PC-3 (cell line): ENCODE measurements around the gene AKAP8. TPM values are rescaled to one million over a fixed set of nuclear protein-coding genes. Genes with fewer than 3 reads are reported as not detected.
A peak's percentile ranks its signal among the peaks of the same experiment; 100 is the strongest.

Source experiments
- ATAC-seq: fragments of 200-7000 bp; cut with Tn5 transposase; 2 replicates; pipeline ENCODE4 v1.9.1; 2020; ENCODE audit warnings: mild to moderate bottlenecking, moderate library complexity
- BruUV-seq: library from RNA; stranded (reverse); fragments of 400-500 nt; replicated peaks from 2 replicates; lab custom pipeline; 2021; lab: Mats Ljungman, UMichigan
- CTCF ChIA-PET: fragments of 300-600 bp; sonication (Branson Sonifier 250); formaldehyde crosslinking; loops from one replicate; lab custom pipeline; 2022; ENCODE audit warnings: antibody characterized with exemption; lab: Charles Lee
- POLR2A ChIA-PET: fragments of 300-600 bp; sonication (Branson Sonifier 250); formaldehyde crosslinking; loops from one replicate; lab custom pipeline; 2022; ENCODE audit warnings: antibody characterized with exemption; ENCODE audit not compliant: unreplicated experiment; lab: Charles Lee
- DNase-seq: peaks from one replicate; pipeline ENCODE4 v3.0.0-alpha.2; 2015
- H2AFZ ChIP-seq: fragments of 300-600 bp; sonication (generic); 2 replicates; pipeline ENCODE4 v1.6.0; 2016; ENCODE audit warnings: antibody characterized with exemption, low read length
- H3F3A ChIP-seq: fragments of 300-600 bp; sonication (generic); one replicate; pipeline ENCODE4 v1.6.0; 2017; ENCODE audit warnings: antibody characterized with exemption, low read length, control low read depth, mild to moderate bottlenecking; ENCODE audit not compliant: unreplicated experiment
- H3K27ac ChIP-seq: fragments of 300-600 bp; sonication (generic); 2 replicates; pipeline ENCODE4 v1.5.1; 2016; ENCODE audit warnings: mild to moderate bottlenecking, low read length
- H3K27me3 ChIP-seq: fragments of 300-600 bp; sonication (generic); 2 replicates; pipeline ENCODE4 v1.6.1; 2016; ENCODE audit warnings: low read length, mixed read lengths
- H3K36me3 ChIP-seq: fragments of 300-600 bp; sonication (generic); 2 replicates; pipeline ENCODE4 v1.6.1; 2016; ENCODE audit warnings: low read depth, mixed run types, low read length, mixed read lengths
- H3K4me1 ChIP-seq: fragments of 300-600 bp; sonication (generic); 2 replicates; pipeline ENCODE4 v1.5.1; 2016; ENCODE audit warnings: low read length; ENCODE audit not compliant: insufficient read depth
- H3K4me2 ChIP-seq: fragments of 300-600 bp; sonication (generic); 2 replicates; pipeline ENCODE4 v1.6.0; 2016; ENCODE audit warnings: low read length
- H3K4me3 ChIP-seq: fragments of 300-600 bp; sonication (generic); 2 replicates; pipeline ENCODE4 v1.5.1; 2016; ENCODE audit warnings: mild to moderate bottlenecking, low read length, mixed read lengths
- H3K79me2 ChIP-seq: fragments of 300-600 bp; sonication (generic); 2 replicates; pipeline ENCODE4 v1.6.1; 2017; ENCODE audit warnings: low read length, mixed read lengths
- H3K9ac ChIP-seq: fragments of 300-600 bp; sonication (generic); 2 replicates; pipeline ENCODE4 v1.6.0; 2016; ENCODE audit warnings: mild to moderate bottlenecking, low read length
- H3K9me2 ChIP-seq: fragments of 300-600 bp; sonication (generic); replicated peaks from 2 replicates; pipeline ENCODE4 v1.6.1; 2016; ENCODE audit warnings: mixed run types, low read length, mixed read lengths
- H3K9me3 ChIP-seq: fragments of 300-600 bp; sonication (generic); 2 replicates; pipeline ENCODE4 v1.6.1; 2016; ENCODE audit warnings: low read length, mixed read lengths
- H4K20me1 ChIP-seq: fragments of 300-600 bp; sonication (generic); 2 replicates; pipeline ENCODE4 v1.6.1; 2016; ENCODE audit warnings: low read length, mixed read lengths
- CTCF ChIP-seq: fragments of 300-600 bp; sonication (generic); conservative IDR thresholded peaks from 2 replicates; pipeline ENCODE4 v1.5.1; 2017; ENCODE audit warnings: antibody characterized with exemption, low read depth, mild to moderate bottlenecking, low read length
- EZH2 ChIP-seq: fragments of 300-600 bp; sonication (generic); IDR thresholded peaks from one replicate; pipeline ENCODE4 v1.6.1; 2017; ENCODE audit warnings: antibody characterized with exemption, mild to moderate bottlenecking, low read length; ENCODE audit not compliant: unreplicated experiment
- EZH2phosphoT487 ChIP-seq: fragments of 300-600 bp; sonication (generic); IDR thresholded peaks from 2 replicates; pipeline ENCODE4 v1.6.1; 2018; ENCODE audit warnings: mild to moderate bottlenecking, antibody characterized with exemption, low read length, borderline replicate concordance
- intact Hi-C: fragments of 100-400 bp; cut with micrococcal nuclease; formaldehyde crosslinking; loops from 2 replicates; pipeline ENCODE4 v1.9.0; 2023
- total RNA-seq: library from RNA; depleted of rRNA; stranded (reverse); fragments of >200 nt; gene quantifications from 2 replicates; pipeline ENCODE4 v1.2.3, GENCODE V29; 2014

AKAP8 gene
- total RNA-seq, 1 experiment from 2014 or later: 36.3 TPM

GRCh38 chr19:15358918-15359317 lies 20.7 kb downstream of the AKAP8 start:
- H3K9ac ChIP-seq: no peak overlapping the region
- CTCF ChIA-PET: no interaction called here
- H3K4me3 ChIP-seq: no peak overlapping the region
- H3F3A ChIP-seq: no peaks in the 10 kb centered on the region
- POLR2A ChIA-PET: interaction anchor here (0.6 kb wide), 1 partner anchor 21 kb away, joined by 8 read pairs; the partner anchor contains the start of gene AKAP8
- DNase-seq: no peak
- TF ChIP-seq CTCF (no peak), EZH2phosphoT487 (no peak), EZH2 (no peak)
- H3K9me2 ChIP-seq: no peaks in the 10 kb centered on the region
- no peak overlapping the region for H3K4me2 ChIP-seq
- H3K36me3 ChIP-seq: peaks cover 53% of the 10 kb centered on the region
- intact Hi-C loops: no loop called here
- H4K20me1 ChIP-seq: no peaks in the 10 kb centered on the region
- H3K4me1 ChIP-seq: no peaks in the 10 kb centered on the region
- no peak overlapping the region for H3K27ac ChIP-seq
- no peaks in the 10 kb centered on the region for H3K79me2 ChIP-seq
- no peaks in the 10 kb centered on the region for H3K27me3 ChIP-seq
- no TSS peak for BruUV-seq
- no peaks in the 10 kb centered on the region for H3K9me3 ChIP-seq
- no peak for ATAC-seq
- no peak overlapping the region for H2AFZ ChIP-seq

- Histone ChIP-seq H3K4me3 (no peak overlapping the region), H2AFZ (no peak overlapping the region), H3K79me2 (no peaks in the 10 kb centered on the region), H3K4me1 (no peaks in the 10 kb centered on the region), H3K9ac (no peak overlapping the region), H3K27me3 (no peaks in the 10 kb centered on the region), H3K4me2 (no peak overlapping the region), H3F3A (no peaks in the 10 kb centered on the region), H3K9me3 (no peaks in the 10 kb centered on the region), H4K20me1 (no peaks in the 10 kb centered on the region), H3K9me2 (no peaks in the 10 kb centered on the region), H3K27ac (no peak overlapping the region), H3K36me3 (peaks cover 57% of the 10 kb centered on the region)
- ChIA-PET POLR2A (no interaction called here), CTCF (no interaction called here)
- DNase-seq: no peak
- intact Hi-C loops: no loop called here
- no peak for ATAC-seq
- TF ChIP-seq CTCF (no peak), EZH2phosphoT487 (no peak), EZH2 (no peak)
- BruUV-seq: no TSS peak
These were observed 21.7 kb downstream of the AKAP8 start for GRCh38 chr19:15357906-15358305.

GRCh38 chr19:15354566-15355296 lies 24.9 kb downstream of the AKAP8 start:
- ATAC-seq (no peak), DNase-seq (no peak)
- H3K9ac ChIP-seq: no peak overlapping the region
- H2AFZ ChIP-seq: no peak overlapping the region
- H3K79me2 ChIP-seq: no peaks in the 10 kb centered on the region
- TF ChIP-seq EZH2phosphoT487 (no peak), CTCF (no peak), EZH2 (no peak)
- BruUV-seq: TSS peak; percentile 25
- no peaks in the 10 kb centered on the region for H3K4me1 ChIP-seq
- no peak overlapping the region for H3K27ac ChIP-seq
- no peaks in the 10 kb centered on the region for H3K9me2 ChIP-seq
- H3K36me3 ChIP-seq: peaks cover 42% of the 10 kb centered on the region
- no peaks in the 10 kb centered on the region for H3F3A ChIP-seq
- intact Hi-C loops: no loop called here
- CTCF ChIA-PET: interaction anchor here (0.7 kb wide), 1 partner anchor 92 kb away, joined by 3 read pairs; no protein-coding TSS in a partner anchor
- no peaks in the 10 kb centered on the region for H3K9me3 ChIP-seq
- no peaks in the 10 kb centered on the region for H4K20me1 ChIP-seq
- no peaks in the 10 kb centered on the region for H3K27me3 ChIP-seq
- H3K4me2 ChIP-seq: no peak overlapping the region
- POLR2A ChIA-PET: no interaction called here
- H3K4me3 ChIP-seq: no peak overlapping the region
